ENCODE measurements around the gene MYBPC2. TPM values are rescaled to one million over a fixed set of nuclear protein-coding genes. Genes with fewer than 3 reads are reported as not detected.

The MYBPC2 gene
- total and polyA plus RNA-seq, 4 experiments from 2014 or later, result 0.10 TPM; not detected in 3

GRCh38 chr19:50510121-50510670, 77.5 kb downstream of the MYBPC2 start:
- peak overlapping the region; percentile 97 to 99 (median 99) for H3K27ac Mint-ChIP-seq
- H3K9me3 ChIP-seq (ENCODE audit: control insufficient read depth in 1 of 2, low read length in 2 of 2), result no peaks in the 10 kb centered on the region
- peaks cover 7 to 32% (median 20%) of the 10 kb centered on the region in 4 donors for H3K4me1 Mint-ChIP-seq
- no peaks in the 10 kb centered on the region for H3K27me3 ChIP-seq (ENCODE audit: insufficient read depth, low read length)
- peak overlapping the region; percentile 61 to 83 for H3K4me3 ChIP-seq (ENCODE audit: low read length in 2 of 2)
- intact Hi-C loops (cut with micrococcal nuclease), result loop anchor here (2.0 kb wide), 2 partner anchors 125 to 141 kb away; partner anchors contain the start of gene POLD1
- no peak for DNase-seq
- no peaks in the 10 kb centered on the region for H3K36me3 ChIP-seq (ENCODE audit: insufficient read depth, low read length)
- peak overlapping the region; percentile 78 for H3K27ac ChIP-seq (ENCODE audit: low read depth, low read length)
- ChIA-PET CTCF (ENCODE audit: partially characterized antibody) (interaction anchor here (0.9 kb wide), 1 partner anchor 274 kb away, joined by 3 read pairs; no protein-coding TSS in a partner anchor), POLR2A (ENCODE audit: partially characterized antibody) (interaction anchor here (1.2 to 2.4 kb wide), 4 partner anchors 124 to 294 kb away, joined by 5 to 14 read pairs (median 9); partner anchors contain the start of gene POLD1)
- H3K4me1 ChIP-seq (ENCODE audit: insufficient read depth, low read length), result peaks cover 13% of the 10 kb centered on the region
- peak overlapping the region; percentile 89 to 97 (median 92) for H3K4me3 Mint-ChIP-seq
- H3K36me3 Mint-ChIP-seq, result peaks cover 0 to 4% of the 10 kb centered on the region in 2 donors
- H3K27me3 Mint-ChIP-seq, result peaks cover 0 to 9% of the 10 kb centered on the region in 2 donors
- H3K9me3 Mint-ChIP-seq, result peaks cover 0 to 3% (median 0%) of the 10 kb centered on the region in 8 donors

DNA sequence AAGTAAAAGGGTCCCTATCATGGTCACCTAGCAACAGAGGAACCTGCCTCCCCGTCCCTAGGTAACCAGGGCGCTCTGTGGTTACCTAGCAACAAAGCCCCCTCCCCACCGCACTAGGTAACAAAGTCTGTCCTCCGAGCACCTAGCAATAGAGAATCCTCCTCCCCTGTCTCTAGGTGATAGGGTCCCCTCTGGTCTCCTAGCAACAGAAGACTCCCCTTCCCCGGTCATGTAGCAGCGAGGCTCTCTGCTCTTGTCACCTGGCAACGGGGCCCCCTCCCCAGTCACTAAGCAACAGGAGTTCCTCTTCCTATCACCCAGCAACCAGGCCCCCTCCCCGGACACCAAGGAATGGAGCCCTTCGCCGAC, 78.0 kb downstream of the MYBPC2 start:
- ChIA-PET POLR2A (ENCODE audit: partially characterized antibody) (interaction anchor here (0.8 to 3.1 kb wide), 17 partner anchors 14 to 634 kb away, joined by 3 to 22 read pairs (median 5); partner anchors contain the start of genes AKT1S1, EMC10, GARIN5A and KCNC3), CTCF (ENCODE audit: partially characterized antibody) (interaction anchor here (0.9 to 2.1 kb wide), 4 partner anchors 31 to 273 kb away, joined by 3 to 5 read pairs (median 4); no protein-coding TSS in a partner anchor)
- Histone ChIP-seq H3K4me1 (ENCODE audit: insufficient read depth, low read length) (peaks cover 13% of the 10 kb centered on the region), H3K36me3 (ENCODE audit: insufficient read depth, low read length) (no peaks in the 10 kb centered on the region), H3K27ac (ENCODE audit: low read depth, low read length) (peak overlapping the region; percentile 78), H3K9me3 (ENCODE audit: control insufficient read depth in 1 of 2, low read length in 2 of 2) (no peaks in the 10 kb centered on the region), H3K27me3 (ENCODE audit: insufficient read depth, low read length) (no peaks in the 10 kb centered on the region), H3K4me3 (ENCODE audit: low read length in 2 of 2) (peak overlapping the region; percentile 61 to 83)
- peak overlapping the region; percentile 97 to 99 (median 99) for H3K27ac Mint-ChIP-seq
- H3K4me3 Mint-ChIP-seq, result peak overlapping the region; percentile 89 to 97 (median 92)
- H3K36me3 Mint-ChIP-seq, result peaks cover 0 to 4% of the 10 kb centered on the region in 2 donors
- peaks cover 0 to 3% (median 0%) of the 10 kb centered on the region in 8 donors for H3K9me3 Mint-ChIP-seq
- peaks cover 7 to 32% (median 20%) of the 10 kb centered on the region in 4 donors for H3K4me1 Mint-ChIP-seq
- H3K27me3 Mint-ChIP-seq, result peaks cover 0 to 9% of the 10 kb centered on the region in 2 donors
- intact Hi-C loops (cut with micrococcal nuclease), result loop anchor here (1.0 to 2.0 kb wide), 6 partner anchors 34 to 294 kb away; partner anchors contain the start of genes EMC10, GARIN5A and POLD1
- DNase-seq, result no peak

- Histone ChIP-seq H3K27ac (ENCODE audit: low read depth, low read length) (peak within 1 kb of the TSS; percentile 78), H3K4me3 (ENCODE audit: low read length in 2 of 2) (peak within 1 kb of the TSS; percentile 61 to 83), H3K36me3 (ENCODE audit: insufficient read depth, low read length) (no peaks in the 10 kb centered on the region), H3K4me1 (ENCODE audit: insufficient read depth, low read length) (peaks cover 13% of the 10 kb centered on the region), H3K9me3 (ENCODE audit: control insufficient read depth in 1 of 2, low read length in 2 of 2) (no peaks in the 10 kb centered on the region), H3K27me3 (ENCODE audit: insufficient read depth, low read length) (no peaks in the 10 kb centered on the region)
- peak within 1 kb of the TSS; percentile 97 to 99 (median 99) for H3K27ac Mint-ChIP-seq
- CTCF ChIA-PET (ENCODE audit: partially characterized antibody), result interaction anchor here (1.0 to 2.1 kb wide), 3 partner anchors 32 to 142 kb away, joined by 3 to 5 read pairs (median 5); no protein-coding TSS in a partner anchor
- H3K9me3 Mint-ChIP-seq, result peaks cover 0 to 3% (median 0%) of the 10 kb centered on the region in 8 donors
- H3K36me3 Mint-ChIP-seq, result peaks cover 0 to 4% of the 10 kb centered on the region in 2 donors
- intact Hi-C loops (cut with micrococcal nuclease), result loop anchor here (1.0 to 2.0 kb wide), 6 partner anchors 35 to 293 kb away; partner anchors contain the start of genes EMC10, GARIN5A and POLD1
- peak within 1 kb of the TSS; percentile 89 to 97 (median 92) for H3K4me3 Mint-ChIP-seq
- H3K27me3 Mint-ChIP-seq, result peaks cover 0 to 9% of the 10 kb centered on the region in 2 donors
- POLR2A ChIA-PET (ENCODE audit: partially characterized antibody), result interaction anchor here (0.6 to 3.1 kb wide), 19 partner anchors 14 to 634 kb away, joined by 3 to 22 read pairs (median 5); partner anchors contain the start of genes AKT1S1, EMC10, GARIN5A and KCNC3
- H3K4me1 Mint-ChIP-seq, result peaks cover 7 to 32% (median 20%) of the 10 kb centered on the region in 4 donors
- peak; percentile 94 to 99 (median 98) for DNase-seq
These were observed 78.6 kb downstream of the MYBPC2 start, which contains the start of gene JOSD2 for GRCh38 chr19:50511069-50511822. Gene JOSD2 (minus strand): TSS chr19:50511191. CDS start chr19:50510431, 760 bp downstream.

GRCh38 chr19:50512112-50512998, 79.7 kb downstream of the MYBPC2 start:
- H3K4me1 ChIP-seq (ENCODE audit: insufficient read depth, low read length), result peaks cover 13% of the 10 kb centered on the region
- POLR2A ChIA-PET (ENCODE audit: partially characterized antibody), result interaction anchor here (1.5 to 3.1 kb wide), 6 partner anchors 126 to 292 kb away, joined by 5 to 22 read pairs (median 14); partner anchors contain the start of genes NR1H2 and POLD1
- Mint-ChIP-seq H3K4me3 (peak overlapping the region in 1 of 8 donors; percentile 31), H3K27ac (peak overlapping the region in 2 of 7 donors; percentile 46 to 97), H3K9me3 (peaks cover 0 to 3% (median 0%) of the 10 kb centered on the region in 8 donors), H3K4me1 (peaks cover 7 to 32% (median 20%) of the 10 kb centered on the region in 4 donors), H3K36me3 (peaks cover 0 to 4% of the 10 kb centered on the region in 2 donors), H3K27me3 (peaks cover 0 to 9% of the 10 kb centered on the region in 2 donors)
- no peaks in the 10 kb centered on the region for H3K27me3 ChIP-seq (ENCODE audit: insufficient read depth, low read length)
- CTCF ChIA-PET (ENCODE audit: partially characterized antibody), result interaction anchor here (2.1 kb wide), 1 partner anchor 143 kb away, joined by 5 read pairs; no protein-coding TSS in a partner anchor
- no peak overlapping the region for H3K4me3 ChIP-seq (ENCODE audit: low read length in 2 of 2)
- peak in 1 of 5 donors; percentile 31 for DNase-seq
- no peak overlapping the region for H3K27ac ChIP-seq (ENCODE audit: low read depth, low read length)
- no peaks in the 10 kb centered on the region for H3K9me3 ChIP-seq (ENCODE audit: control insufficient read depth in 1 of 2, low read length in 2 of 2)
- intact Hi-C loops (cut with micrococcal nuclease), result no loop called here
- no peaks in the 10 kb centered on the region for H3K36me3 ChIP-seq (ENCODE audit: insufficient read depth, low read length)

GRCh38 chr19:50512999-50513745, 80.5 kb downstream of the MYBPC2 start:
- Histone ChIP-seq H3K27me3 (ENCODE audit: insufficient read depth, low read length) (no peaks in the 10 kb centered on the region), H3K36me3 (ENCODE audit: insufficient read depth, low read length) (no peaks in the 10 kb centered on the region), H3K4me1 (ENCODE audit: insufficient read depth, low read length) (peaks cover 13% of the 10 kb centered on the region), H3K4me3 (ENCODE audit: low read length in 2 of 2) (no peak overlapping the region), H3K9me3 (ENCODE audit: control insufficient read depth in 1 of 2, low read length in 2 of 2) (no peaks in the 10 kb centered on the region), H3K27ac (ENCODE audit: low read depth, low read length) (no peak overlapping the region)
- ChIA-PET CTCF (ENCODE audit: partially characterized antibody) (no interaction called here), POLR2A (ENCODE audit: partially characterized antibody) (interaction anchor here (3.1 kb wide), 1 partner anchor 156 kb away, joined by 22 read pairs; no protein-coding TSS in a partner anchor)
- peaks cover 0 to 4% of the 10 kb centered on the region in 2 donors for H3K36me3 Mint-ChIP-seq
- peak overlapping the region in 4 of 8 donors; percentile 11 to 72 (median 44) for H3K4me3 Mint-ChIP-seq
- peak overlapping the region in 4 of 7 donors; percentile 30 to 87 (median 64) for H3K27ac Mint-ChIP-seq
- intact Hi-C loops (cut with micrococcal nuclease), result no loop called here
- peak in 1 of 5 donors; percentile 29 for DNase-seq
- peaks cover 7 to 32% (median 20%) of the 10 kb centered on the region in 4 donors for H3K4me1 Mint-ChIP-seq
- peaks cover 0 to 3% (median 0%) of the 10 kb centered on the region in 8 donors for H3K9me3 Mint-ChIP-seq
- H3K27me3 Mint-ChIP-seq, result peaks cover 0 to 9% of the 10 kb centered on the region in 2 donors

Data from CD4-positive, alpha-beta memory T cell (primary cell).